PC-9 (cell line): ENCODE measurements around the gene SGCE. TPM values are rescaled to one million over a fixed set of nuclear protein-coding genes. Genes with fewer than 3 reads are reported as not detected.

Experiments used
- BruUV-seq: library from RNA; stranded (reverse); fragments of 400-500 nt; replicated peaks from 2 replicates; lab custom pipeline; 2021; lab: Mats Ljungman, UMichigan
- CTCF ChIA-PET: fragments of 300-600 bp; sonication (Branson Sonifier 250); formaldehyde crosslinking; loops from one replicate; lab custom pipeline; 2022; ENCODE audit warnings: antibody characterized with exemption; lab: Charles Lee
- POLR2A ChIA-PET: fragments of 300-600 bp; sonication (Branson Sonifier 250); formaldehyde crosslinking; loops from one replicate; lab custom pipeline; 2022; ENCODE audit warnings: antibody characterized with exemption; ENCODE audit not compliant: unreplicated experiment; lab: Charles Lee
- DNase-seq, 2 experiments: peaks; one replicate each; pipeline versions ENCODE4 v3.0.0 to v3.0.0-alpha.2; 2015 to 2022; ENCODE audit warnings: mixed read lengths in 1 of 2
- H2AFZ ChIP-seq: fragments of 200-600 bp; sonication (generic); 2 replicates; pipeline ENCODE4 v1.8.1; 2017; ENCODE audit warnings: antibody characterized with exemption
- H3F3A ChIP-seq: fragments of 200-600 bp; sonication (generic); 2 replicates; pipeline ENCODE4 v1.8.1; 2017; ENCODE audit warnings: antibody characterized with exemption, mild to moderate bottlenecking, low read depth; ENCODE audit not compliant: insufficient read depth
- H3K27ac ChIP-seq: fragments of 200-600 bp; sonication (generic); 2 replicates; pipeline ENCODE4 v1.6.1; 2016; ENCODE audit warnings: mixed run types
- H3K27me3 ChIP-seq: fragments of 200-600 bp; sonication (generic); 2 replicates; pipeline ENCODE4 v1.6.1; 2016; ENCODE audit warnings: low read depth, mixed run types; ENCODE audit not compliant: insufficient read depth
- H3K36me3 ChIP-seq: fragments of 200-600 bp; sonication (generic); 2 replicates; pipeline ENCODE4 v1.6.1; 2016; ENCODE audit warnings: low read depth, mixed run types
- H3K4me1 ChIP-seq: fragments of 200-600 bp; sonication (generic); replicated peaks from 2 replicates; pipeline ENCODE4 v1.6.1; 2016; ENCODE audit warnings: mixed run types; ENCODE audit not compliant: insufficient read depth
- H3K4me2 ChIP-seq: fragments of 200-600 bp; sonication (generic); 2 replicates; pipeline ENCODE4 v1.6.1; 2017; ENCODE audit warnings: mixed run types
- H3K4me3 ChIP-seq: fragments of 200-600 bp; sonication (generic); 2 replicates; pipeline ENCODE4 v1.6.1; 2016; ENCODE audit warnings: mixed run types
- H3K79me2 ChIP-seq: fragments of 200-600 bp; sonication (generic); 2 replicates; pipeline ENCODE4 v1.6.1; 2017; ENCODE audit warnings: low read depth, mixed run types
- H3K9me2 ChIP-seq: fragments of 200-600 bp; sonication (generic); 2 replicates; pipeline ENCODE4 v1.8.1; 2017; ENCODE audit warnings: mild to moderate bottlenecking; ENCODE audit not compliant: insufficient read depth
- H3K9me3 ChIP-seq: fragments of 200-600 bp; sonication (generic); 2 replicates; pipeline ENCODE4 v1.8.1; 2016; ENCODE audit warnings: low read depth; ENCODE audit not compliant: insufficient read depth
- H4K20me1 ChIP-seq: fragments of 200-600 bp; sonication (generic); 2 replicates; pipeline ENCODE4 v1.8.1; 2017; ENCODE audit not compliant: insufficient read depth
- CTCF ChIP-seq: fragments of 200-600 bp; sonication (generic); conservative IDR thresholded peaks from 2 replicates; pipeline ENCODE4 v1.6.1; 2017; ENCODE audit warnings: mixed run types, antibody characterized with exemption, mild to moderate bottlenecking, moderate library complexity
- EZH2 ChIP-seq: fragments of 200-600 bp; sonication (generic); IDR thresholded peaks from 2 replicates; pipeline ENCODE4 v1.8.0; 2017; ENCODE audit warnings: antibody characterized with exemption, low read depth
- intact Hi-C: fragments of 100-400 bp; cut with micrococcal nuclease; formaldehyde crosslinking; loops from one replicate; pipeline ENCODE4 v1.10.0; 2022; ENCODE audit not compliant: unreplicated experiment
- total RNA-seq: library from RNA; stranded (reverse); gene quantifications from 2 replicates; pipeline ENCODE4 v1.2.3, GENCODE V29; 2021

Gene SGCE
- total RNA-seq, 1 experiment from 2014 or later, result 37.7 TPM

- BruUV-seq, result no TSS peak
- Histone ChIP-seq H4K20me1 (no peaks in the 10 kb centered on the region), H3K27ac (peak overlapping the region; percentile 63), H3K4me1 (peaks cover 40% of the 10 kb centered on the region), H3K27me3 (no peaks in the 10 kb centered on the region), H3K79me2 (no peaks in the 10 kb centered on the region), H3K4me3 (no peak overlapping the region), H2AFZ (no peak overlapping the region), H3K9me2 (no peaks in the 10 kb centered on the region), H3K4me2 (peak overlapping the region; percentile 44), H3K36me3 (no peaks in the 10 kb centered on the region), H3F3A (peaks cover 24% of the 10 kb centered on the region; the same call in 1 of the 2 replicates), H3K9me3 (no peaks in the 10 kb centered on the region)
- CTCF ChIA-PET, result interaction anchor here (0.6 kb wide), 2 partner anchors 561 to 1939 kb away, joined by 3 to 4 read pairs; no protein-coding TSS in a partner anchor
- no peak for DNase-seq
- POLR2A ChIA-PET, result no interaction called here
- intact Hi-C loops, result loop anchor here (1.0 kb wide), 1 partner anchor 123 kb away; no protein-coding TSS in a partner anchor
- TF ChIP-seq CTCF (no peak), EZH2 (no peak)
These were observed 45.1 kb upstream of the SGCE start for GRCh38 chr7:94700926-94701554.

- TF ChIP-seq EZH2 (no peak), CTCF (no peak)
- H3K4me1 ChIP-seq, result peaks cover 40% of the 10 kb centered on the region
- H3F3A ChIP-seq, result peaks cover 24% of the 10 kb centered on the region; the same call in 1 of the 2 replicates
- no peaks in the 10 kb centered on the region for H3K36me3 ChIP-seq
- H3K4me3 ChIP-seq, result no peak overlapping the region
- H3K4me2 ChIP-seq, result peak overlapping the region; percentile 39; the same call in 1 of the 2 replicates
- no peaks in the 10 kb centered on the region for H3K9me3 ChIP-seq
- intact Hi-C loops, result loop anchor here (5.0 kb wide), 3 partner anchors 41 to 186 kb away; partner anchors contain the start of gene SGCE
- peak in 1 of 2 experiments; percentile 60 for DNase-seq
- BruUV-seq, result no TSS peak
- H3K27ac ChIP-seq, result peak overlapping the region; percentile 80
- H2AFZ ChIP-seq, result no peak overlapping the region
- ChIA-PET POLR2A (no interaction called here), CTCF (no interaction called here)
- H3K27me3 ChIP-seq, result no peaks in the 10 kb centered on the region
- no peaks in the 10 kb centered on the region for H3K9me2 ChIP-seq
- H4K20me1 ChIP-seq, result no peaks in the 10 kb centered on the region
- H3K79me2 ChIP-seq, result no peaks in the 10 kb centered on the region
These were observed 42.3 kb upstream of the SGCE start for GRCh38 chr7:94698275-94698674.

GRCh38 chr7:94697035-94697974, 41.4 kb upstream of the SGCE start:
- Histone ChIP-seq H3K36me3 (no peaks in the 10 kb centered on the region), H3K4me3 (peak overlapping the region; percentile 28; the same call in 1 of the 2 replicates), H4K20me1 (no peaks in the 10 kb centered on the region), H3F3A (peaks cover 22% of the 10 kb centered on the region; the same call in 1 of the 2 replicates), H3K9me3 (no peaks in the 10 kb centered on the region), H3K27ac (peak overlapping the region; percentile 80), H3K27me3 (no peaks in the 10 kb centered on the region), H3K79me2 (no peaks in the 10 kb centered on the region), H3K9me2 (no peaks in the 10 kb centered on the region), H3K4me2 (peak overlapping the region; percentile 39), H3K4me1 (peaks cover 40% of the 10 kb centered on the region), H2AFZ (no peak overlapping the region)
- DNase-seq, result peak; percentile 64 to 76
- TF ChIP-seq CTCF, result no peak
- TF ChIP-seq EZH2, result no peak
- ChIA-PET CTCF (interaction anchor here (0.5 kb wide), 1 partner anchor 51 kb away, joined by 7 read pairs; no protein-coding TSS in a partner anchor), POLR2A (interaction anchor here (0.7 kb wide), 1 partner anchor 8 kb away, joined by 3 read pairs; no protein-coding TSS in a partner anchor)
- intact Hi-C loops, result loop anchor here (1.0 to 5.0 kb wide), 4 partner anchors 40 to 185 kb away; partner anchors contain the start of gene SGCE
- BruUV-seq, result no TSS peak
